Cardiac muscle cell (in vitro differentiated cells and primary cell): ENCODE data around the gene VCAN. TPM values are rescaled to one million over a fixed set of nuclear protein-coding genes. Genes with fewer than 3 reads are reported as not detected.
A peak's percentile ranks its signal among the peaks of the same experiment; 100 is the strongest.

ENCODE experiments used
- DNase-seq, 2 donors: peaks; one replicate each; pipeline versions ENCODE4 v3.0.0 to v3.0.0-alpha.2; 2010 to 2017; ENCODE audit warnings: low read depth in 1 of 2, low spot score in 1 of 2
- H3K27ac ChIP-seq: fragments of 200-600 bp; sonication (generic); 2 replicates; pipeline ENCODE4 v1.5.1; 2016
- H3K27me3 ChIP-seq: fragments of 200-600 bp; sonication (generic); 2 replicates; pipeline ENCODE4 v1.6.0; 2016; ENCODE audit warnings: control low read depth
- H3K36me3 ChIP-seq: fragments of 200-600 bp; sonication (generic); 2 replicates; pipeline ENCODE4 v1.5.1; 2016; ENCODE audit warnings: control low read depth
- H3K4me1 ChIP-seq: fragments of 200-600 bp; sonication (generic); 2 replicates; pipeline ENCODE4 v1.8.1; 2017; ENCODE audit warnings: low read depth, mild to moderate bottlenecking, mixed run types
- H3K4me3 ChIP-seq: fragments of 200-600 bp; sonication (generic); 2 replicates; pipeline ENCODE4 v1.5.1; 2016; ENCODE audit warnings: mild to moderate bottlenecking
- H3K9me3 ChIP-seq: fragments of 200-600 bp; sonication (generic); 2 replicates; pipeline ENCODE4 v1.5.1; 2017; ENCODE audit warnings: low read depth, mild to moderate bottlenecking, control low read depth
- polyA plus RNA-seq: library from polyadenylated mRNA; unstranded; fragments of >200 nt; fragmentation: Nextera tagmentation; extraction: Ambion mirVana; gene quantifications from 2 replicates; pipeline ENCODE4 v1.2.1, GENCODE V29; 2016
- total RNA-seq: library from RNA; depleted of rRNA; stranded (reverse); fragments of >200 nt; gene quantifications from 2 replicates; pipeline ENCODE4 v1.2.3, GENCODE V29; 2016
- TF ChIP-seq, protein P1 (sequence below): IDR thresholded peaks from 2 replicates; pipeline ENCODE4 v1.5.1; 2012; ENCODE audit warnings: low read depth, mild to moderate bottlenecking, low read length

The VCAN gene
- total and polyA plus RNA-seq, 2 experiments from 2014 or later, result 184 to 618 TPM

DNA sequence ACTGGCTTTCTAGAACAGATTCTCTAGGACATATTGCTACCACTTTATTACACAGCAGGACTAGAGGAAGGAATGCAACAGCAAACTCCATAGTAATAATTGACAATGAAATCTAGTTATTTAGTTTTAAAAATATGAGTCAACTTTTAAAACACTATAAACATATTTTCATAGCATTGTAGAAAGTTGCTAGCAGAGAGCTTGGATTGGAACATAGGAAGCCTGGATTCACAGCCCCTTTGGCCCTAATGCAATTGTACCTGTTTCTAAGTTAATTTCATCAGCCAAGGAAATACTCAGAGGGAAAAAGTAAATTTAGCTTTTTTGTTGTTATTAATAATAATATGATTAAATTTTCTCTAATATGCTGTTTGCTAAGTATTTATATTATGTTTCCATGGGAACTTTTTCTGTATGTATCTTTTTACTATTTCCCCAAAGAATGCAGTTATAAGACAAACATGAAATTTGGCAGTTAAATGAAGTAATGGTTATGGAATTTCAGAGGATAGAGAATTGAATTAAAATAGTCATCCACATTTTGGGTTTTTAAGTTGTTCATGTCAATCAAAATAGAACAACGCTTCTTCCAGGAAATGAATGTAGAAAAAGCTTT, 45.6 kb downstream of the VCAN start:
- H3K27me3 ChIP-seq, result no peaks in the 10 kb centered on the region
- peak in 1 of 2 donors; percentile 11 for DNase-seq
- peaks cover 85% of the 10 kb centered on the region for H3K36me3 ChIP-seq
- peaks cover 3% of the 10 kb centered on the region for H3K4me1 ChIP-seq
- TF ChIP-seq, protein P1, sequence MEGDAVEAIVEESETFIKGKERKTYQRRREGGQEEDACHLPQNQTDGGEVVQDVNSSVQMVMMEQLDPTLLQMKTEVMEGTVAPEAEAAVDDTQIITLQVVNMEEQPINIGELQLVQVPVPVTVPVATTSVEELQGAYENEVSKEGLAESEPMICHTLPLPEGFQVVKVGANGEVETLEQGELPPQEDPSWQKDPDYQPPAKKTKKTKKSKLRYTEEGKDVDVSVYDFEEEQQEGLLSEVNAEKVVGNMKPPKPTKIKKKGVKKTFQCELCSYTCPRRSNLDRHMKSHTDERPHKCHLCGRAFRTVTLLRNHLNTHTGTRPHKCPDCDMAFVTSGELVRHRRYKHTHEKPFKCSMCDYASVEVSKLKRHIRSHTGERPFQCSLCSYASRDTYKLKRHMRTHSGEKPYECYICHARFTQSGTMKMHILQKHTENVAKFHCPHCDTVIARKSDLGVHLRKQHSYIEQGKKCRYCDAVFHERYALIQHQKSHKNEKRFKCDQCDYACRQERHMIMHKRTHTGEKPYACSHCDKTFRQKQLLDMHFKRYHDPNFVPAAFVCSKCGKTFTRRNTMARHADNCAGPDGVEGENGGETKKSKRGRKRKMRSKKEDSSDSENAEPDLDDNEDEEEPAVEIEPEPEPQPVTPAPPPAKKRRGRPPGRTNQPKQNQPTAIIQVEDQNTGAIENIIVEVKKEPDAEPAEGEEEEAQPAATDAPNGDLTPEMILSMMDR, result peak; percentile 17
- H3K4me3 ChIP-seq, result no peak overlapping the region
- H3K9me3 ChIP-seq, result no peaks in the 10 kb centered on the region
- H3K27ac ChIP-seq, result peak overlapping the region; percentile 70

DNA sequence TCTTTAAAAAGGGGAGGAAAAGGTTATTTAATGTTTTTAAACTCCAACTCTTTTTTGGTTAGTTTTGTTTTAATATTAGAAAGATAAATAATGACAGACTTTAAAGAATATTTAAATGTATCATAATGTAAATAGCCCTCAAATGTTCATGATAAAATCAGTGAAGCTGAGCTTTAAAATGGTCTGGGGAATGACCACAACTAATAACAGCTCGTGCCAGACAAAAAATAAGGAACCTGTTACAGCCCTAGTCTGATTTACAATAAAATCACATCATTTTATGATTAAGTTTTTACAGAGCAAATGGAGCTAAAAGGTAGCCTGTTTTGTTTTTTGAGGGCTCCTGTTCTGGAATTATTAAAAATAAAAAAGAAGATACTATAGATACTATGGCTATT, 46.1 kb downstream of the VCAN start:
- Histone ChIP-seq H3K27ac (peak overlapping the region; percentile 70), H3K4me3 (no peak overlapping the region), H3K27me3 (no peaks in the 10 kb centered on the region), H3K9me3 (no peaks in the 10 kb centered on the region), H3K36me3 (peaks cover 85% of the 10 kb centered on the region), H3K4me1 (peaks cover 3% of the 10 kb centered on the region)
- DNase-seq, result no peak
- TF ChIP-seq, protein P1, result no peak

DNA sequence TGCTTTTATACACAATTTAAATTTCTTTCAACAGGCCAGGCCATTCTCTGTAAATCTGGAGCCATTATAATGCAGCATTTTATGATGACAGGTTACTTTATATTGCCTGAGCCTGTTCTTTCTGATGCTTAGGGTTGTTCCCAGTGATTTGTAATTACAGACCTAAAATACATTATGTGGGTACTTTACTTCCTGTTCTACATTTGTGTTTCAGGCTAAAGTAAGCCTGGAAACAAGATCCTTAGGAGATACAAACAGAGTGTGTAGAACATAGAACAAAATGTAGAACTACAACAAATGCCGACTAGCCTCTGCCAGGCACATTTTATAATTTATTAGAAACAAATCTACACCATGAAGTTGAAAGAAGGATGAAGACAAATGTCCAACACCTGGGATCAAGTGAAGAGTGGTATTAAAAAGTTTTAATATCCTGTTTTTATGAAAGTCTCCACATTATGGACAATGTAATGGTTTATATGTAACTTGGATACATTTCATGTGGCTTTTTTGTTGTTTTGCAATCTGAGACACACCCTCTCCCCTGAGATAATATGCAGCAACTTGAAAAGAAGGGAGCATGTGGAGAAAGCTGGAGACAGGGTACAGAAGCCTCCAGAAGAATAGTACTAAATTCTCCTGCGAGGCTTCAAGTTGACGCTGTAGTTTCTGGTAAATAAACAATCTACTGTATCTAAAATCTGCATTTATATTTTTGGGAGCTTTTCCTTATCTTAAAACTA, 46.9 kb downstream of the VCAN start:
- peak in 1 of 2 donors; percentile 22 for DNase-seq
- H3K4me1 ChIP-seq, result peaks cover 3% of the 10 kb centered on the region
- TF ChIP-seq, protein P1, result no peak
- peaks cover 83% of the 10 kb centered on the region for H3K36me3 ChIP-seq
- no peak overlapping the region for H3K4me3 ChIP-seq
- H3K9me3 ChIP-seq, result no peaks in the 10 kb centered on the region
- H3K27ac ChIP-seq, result peak overlapping the region; percentile 70
- H3K27me3 ChIP-seq, result no peaks in the 10 kb centered on the region

DNA sequence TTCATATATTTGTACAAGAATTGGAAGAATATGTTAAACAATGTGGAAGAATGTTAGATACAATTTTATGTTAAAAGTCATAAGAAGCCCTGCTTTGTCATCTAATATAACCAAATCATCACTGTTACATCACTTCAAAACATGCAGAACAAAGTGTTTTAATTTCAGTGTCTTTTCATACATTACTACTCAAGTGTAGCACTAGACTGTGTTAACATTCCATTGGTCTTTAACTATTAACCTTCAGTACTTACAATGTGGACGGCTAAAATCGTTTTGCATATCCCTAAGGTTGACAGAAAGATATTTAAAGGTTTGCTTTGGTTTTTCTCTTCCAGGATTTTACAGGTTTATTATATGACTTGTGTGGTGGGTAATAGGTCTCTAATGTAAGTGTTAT, 50.9 kb downstream of the VCAN start:
- TF ChIP-seq, protein P1, result no peak
- peaks cover 78% of the 10 kb centered on the region for H3K36me3 ChIP-seq
- H3K27ac ChIP-seq, result no peak overlapping the region
- H3K4me3 ChIP-seq, result no peak overlapping the region
- no peaks in the 10 kb centered on the region for H3K4me1 ChIP-seq
- H3K27me3 ChIP-seq, result no peaks in the 10 kb centered on the region
- no peaks in the 10 kb centered on the region for H3K9me3 ChIP-seq
- DNase-seq, result no peak

DNA sequence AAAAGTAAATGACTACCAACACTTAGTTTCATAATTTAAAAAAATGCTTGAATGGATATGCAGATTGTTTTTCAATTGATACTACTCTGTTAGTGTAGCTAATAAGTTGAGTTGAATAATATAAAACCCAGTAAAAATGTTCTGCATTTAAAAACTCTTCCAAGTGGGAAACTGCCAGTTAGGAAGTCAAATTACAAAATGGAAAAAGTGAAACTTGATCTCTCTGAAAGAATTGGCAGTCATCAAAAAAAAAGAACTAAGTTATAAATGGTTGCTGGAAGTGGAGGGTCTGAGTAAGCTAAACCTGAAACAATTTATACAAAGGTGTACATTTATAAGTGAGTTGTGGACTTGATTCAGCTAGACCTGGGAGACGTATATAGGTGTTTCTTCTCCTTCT, 52.4 kb downstream of the VCAN start:
- no peaks in the 10 kb centered on the region for H3K4me1 ChIP-seq
- H3K4me3 ChIP-seq, result no peak overlapping the region

More for the DNA sequence above, 52.4 kb downstream of the VCAN start:
- no peaks in the 10 kb centered on the region for H3K27me3 ChIP-seq
- no peaks in the 10 kb centered on the region for H3K9me3 ChIP-seq
- TF ChIP-seq, protein P1, result no peak
- peak in 1 of 2 donors; percentile 13 for DNase-seq
- H3K27ac ChIP-seq, result peak overlapping the region; percentile 37
- H3K36me3 ChIP-seq, result peaks cover 72% of the 10 kb centered on the region
